ENCODE results near the gene PPARGC1A. TPM values are rescaled to one million over a fixed set of nuclear protein-coding genes. Genes with fewer than 3 reads are reported as not detected.

PPARGC1A gene
- total RNA-seq, 1 experiment from 2014 or later, result 0.12 TPM

- TF ChIP-seq CTCF (IDR thresholded peaks at IDR 0.05; ENCODE audit: unreplicated experiment), result no peak
- H3K9me3 Mint-ChIP-seq (ENCODE audit: unreplicated experiment), result no peaks in the 10 kb centered on the region
- ChIA-PET POLR2A (interaction anchor here (0.6 to 1.8 kb wide), 20 partner anchors 10 to 488 kb away, joined by 3 to 13 read pairs (median 4); partner anchors contain the start of gene PPARGC1A), CTCF (interaction anchor here (0.5 to 4.6 kb wide), 12 partner anchors 10 to 1736 kb away, joined by 3 to 29 read pairs (median 4); partner anchors contain the start of gene PPARGC1A)
- H3K36me3 Mint-ChIP-seq (ENCODE audit: insufficient read depth, unreplicated experiment), result no peaks in the 10 kb centered on the region
- BruUV-seq (replicated peaks), result no TSS peak
- no peaks in the 10 kb centered on the region for H3K27me3 Mint-ChIP-seq (ENCODE audit: insufficient read depth, unreplicated experiment)
- DNase-seq (ENCODE audit: unreplicated experiment), result no peak
- intact Hi-C loops (cut with micrococcal nuclease), result loop anchor here (2.0 kb wide), 1 partner anchor 77 kb away; no protein-coding TSS in a partner anchor
- peak overlapping the region; percentile 57 for H3K27ac Mint-ChIP-seq (ENCODE audit: low read depth, unreplicated experiment)
- peaks cover 57% of the 10 kb centered on the region for H3K4me1 Mint-ChIP-seq (ENCODE audit: insufficient read depth, unreplicated experiment)
- H3K4me3 Mint-ChIP-seq (ENCODE audit: unreplicated experiment), result no peak overlapping the region
Observed at GRCh38 chr4:23934223-23934622, 44.4 kb upstream of the PPARGC1A start.

GRCh38 chr4:23932901-23933308, 43.1 kb upstream of the PPARGC1A start:
- H3K36me3 Mint-ChIP-seq (ENCODE audit: insufficient read depth, unreplicated experiment), result no peaks in the 10 kb centered on the region
- intact Hi-C loops (cut with micrococcal nuclease), result loop anchor here (1.0 kb wide), 2 partner anchors 172 to 486 kb away; no protein-coding TSS in a partner anchor
- POLR2A ChIA-PET, result interaction anchor here (0.6 to 1.8 kb wide), 7 partner anchors 13 to 294 kb away, joined by 3 to 5 read pairs (median 3); partner anchors contain the start of gene PPARGC1A
- no peaks in the 10 kb centered on the region for H3K27me3 Mint-ChIP-seq (ENCODE audit: insufficient read depth, unreplicated experiment)
- BruUV-seq (replicated peaks), result no TSS peak
- H3K4me3 Mint-ChIP-seq (ENCODE audit: unreplicated experiment), result no peak overlapping the region
- TF ChIP-seq CTCF (IDR thresholded peaks at IDR 0.05; ENCODE audit: unreplicated experiment), result peak; percentile 37
- CTCF ChIA-PET, result interaction anchor here (0.5 to 4.6 kb wide), 15 partner anchors 9 to 1408 kb away, joined by 3 to 29 read pairs (median 3); no protein-coding TSS in a partner anchor
- peaks cover 57% of the 10 kb centered on the region for H3K4me1 Mint-ChIP-seq (ENCODE audit: insufficient read depth, unreplicated experiment)
- no peaks in the 10 kb centered on the region for H3K9me3 Mint-ChIP-seq (ENCODE audit: unreplicated experiment)
- DNase-seq (ENCODE audit: unreplicated experiment), result peak; percentile 46
- peak overlapping the region; percentile 35 for H3K27ac Mint-ChIP-seq (ENCODE audit: low read depth, unreplicated experiment)

GRCh38 chr4:23932186-23932585, 42.3 kb upstream of the PPARGC1A start:
- no peaks in the 10 kb centered on the region for H3K36me3 Mint-ChIP-seq (ENCODE audit: insufficient read depth, unreplicated experiment)
- H3K9me3 Mint-ChIP-seq (ENCODE audit: unreplicated experiment), result no peaks in the 10 kb centered on the region
- no peak overlapping the region for H3K4me3 Mint-ChIP-seq (ENCODE audit: unreplicated experiment)
- H3K27ac Mint-ChIP-seq (ENCODE audit: low read depth, unreplicated experiment), result no peak overlapping the region
- H3K4me1 Mint-ChIP-seq (ENCODE audit: insufficient read depth, unreplicated experiment), result peaks cover 50% of the 10 kb centered on the region
- DNase-seq (ENCODE audit: unreplicated experiment), result no peak
- TF ChIP-seq CTCF (IDR thresholded peaks at IDR 0.05; ENCODE audit: unreplicated experiment), result no peak
- intact Hi-C loops (cut with micrococcal nuclease), result no loop called here
- BruUV-seq (replicated peaks), result no TSS peak
- ChIA-PET POLR2A (interaction anchor here (0.6 to 1.8 kb wide), 4 partner anchors 43 to 278 kb away, joined by 4 to 5 read pairs (median 4); partner anchors contain the start of gene PPARGC1A), CTCF (interaction anchor here (0.6 to 4.6 kb wide), 12 partner anchors 8 to 503 kb away, joined by 3 to 29 read pairs (median 3); no protein-coding TSS in a partner anchor)
- no peaks in the 10 kb centered on the region for H3K27me3 Mint-ChIP-seq (ENCODE audit: insufficient read depth, unreplicated experiment)

- no peaks in the 10 kb centered on the region for H3K9me3 Mint-ChIP-seq (ENCODE audit: unreplicated experiment)
Observed at GRCh38 chr4:23931489-23931830, 41.6 kb upstream of the PPARGC1A start.

More at GRCh38 chr4:23931489-23931830, 41.6 kb upstream of the PPARGC1A start:
- no peak overlapping the region for H3K4me3 Mint-ChIP-seq (ENCODE audit: unreplicated experiment)
- BruUV-seq (replicated peaks), result no TSS peak
- no peak overlapping the region for H3K27ac Mint-ChIP-seq (ENCODE audit: low read depth, unreplicated experiment)
- no peaks in the 10 kb centered on the region for H3K36me3 Mint-ChIP-seq (ENCODE audit: insufficient read depth, unreplicated experiment)
- peaks cover 44% of the 10 kb centered on the region for H3K4me1 Mint-ChIP-seq (ENCODE audit: insufficient read depth, unreplicated experiment)
- CTCF ChIA-PET, result interaction anchor here (0.6 to 4.6 kb wide), 10 partner anchors 22 to 1991 kb away, joined by 3 to 29 read pairs (median 3); no protein-coding TSS in a partner anchor
- no peaks in the 10 kb centered on the region for H3K27me3 Mint-ChIP-seq (ENCODE audit: insufficient read depth, unreplicated experiment)
- intact Hi-C loops (cut with micrococcal nuclease), result no loop called here
- TF ChIP-seq CTCF (IDR thresholded peaks at IDR 0.05; ENCODE audit: unreplicated experiment), result no peak
- DNase-seq (ENCODE audit: unreplicated experiment), result peak; percentile 8
- POLR2A ChIA-PET, result interaction anchor here (0.7 to 1.8 kb wide), 6 partner anchors 42 to 866 kb away, joined by 3 to 5 read pairs (median 4); partner anchors contain the start of gene PPARGC1A
